Keratinocyte (primary cell): Measurements from ENCODE around the gene TRAF5. TPM values are rescaled to one million over a fixed set of nuclear protein-coding genes. Genes with fewer than 3 reads are reported as not detected.

Experiments used
- DNase-seq: peaks from one replicate; pipeline ENCODE4 v3.0.0-alpha.2; 2011; ENCODE audit warnings: low read depth, missing footprints, low spot score
- FAIRE-seq: peaks from 2 replicates; lab custom pipeline; 2011; peaks lifted over from hg19 to GRCh38; lab: Jason Lieb, UNC
- H2AFZ ChIP-seq: 2 replicates; pipeline ENCODE4 v1.6.0; 2012; ENCODE audit warnings: low read length, control low read depth, inconsistent platforms; ENCODE audit not compliant: control insufficient read depth
- H3K27ac ChIP-seq: 2 replicates; pipeline ENCODE4 v1.5.1; 2011; ENCODE audit warnings: low read length; ENCODE audit not compliant: control insufficient read depth, insufficient read depth
- H3K27me3 ChIP-seq: 3 replicates; pipeline ENCODE4 v1.6.0; 2011; ENCODE audit warnings: low read length; ENCODE audit not compliant: control insufficient read depth, insufficient read depth; ENCODE audit errors: extremely low read depth
- H3K36me3 ChIP-seq, 2 experiments: 2 replicates in 1 of 2; 3 replicates in 1 of 2; pipeline ENCODE4 v1.5.1; 2011; ENCODE audit warnings: low read length in 2 of 2, mild to moderate bottlenecking in 1 of 2; ENCODE audit not compliant: control insufficient read depth in 2 of 2, insufficient read depth in 2 of 2; ENCODE audit errors: extremely low read depth in 1 of 2
- H3K4me1 ChIP-seq: 3 replicates; pipeline ENCODE4 v1.5.1; 2011; ENCODE audit warnings: low read length; ENCODE audit not compliant: control insufficient read depth, insufficient read depth; ENCODE audit errors: extremely low read depth
- H3K4me2 ChIP-seq: 3 replicates; pipeline ENCODE4 v1.6.0; 2011; ENCODE audit warnings: low read depth, low read length; ENCODE audit not compliant: control insufficient read depth, insufficient read depth; ENCODE audit errors: extremely low read depth
- H3K4me3 ChIP-seq, 3 experiments: fragments of 200-600 bp in 1 of 3; sonication (generic) in 1 of 3; 2 replicates in 2 of 3; 3 replicates in 1 of 3; pipeline ENCODE4 v1.5.1; 2011 to 2016; ENCODE audit warnings: low read length in 3 of 3, mild to moderate bottlenecking in 3 of 3, control low read depth in 2 of 3, inconsistent platforms in 1 of 3, low read depth in 1 of 3, mixed read lengths in 1 of 3, mixed run types in 1 of 3, moderate library complexity in 1 of 3; ENCODE audit not compliant: control insufficient read depth in 2 of 3, insufficient read depth in 2 of 3; ENCODE audit errors: extremely low read depth in 1 of 3
- H3K79me2 ChIP-seq: 2 replicates; pipeline ENCODE4 v1.6.0; 2012; ENCODE audit warnings: low read length; ENCODE audit not compliant: control insufficient read depth, insufficient read depth
- H3K9ac ChIP-seq: 3 replicates; pipeline ENCODE4 v1.6.0; 2011; ENCODE audit warnings: low read length; ENCODE audit not compliant: control insufficient read depth, insufficient read depth; ENCODE audit errors: extremely low read depth
- H3K9me1 ChIP-seq: 3 replicates; pipeline ENCODE4 v1.6.0; 2011; ENCODE audit warnings: low read length; ENCODE audit not compliant: control insufficient read depth, insufficient read depth; ENCODE audit errors: extremely low read depth
- H3K9me3 ChIP-seq: 2 replicates; pipeline ENCODE4 v1.5.1; 2012; ENCODE audit warnings: low read depth, low read length; ENCODE audit not compliant: control insufficient read depth
- H4K20me1 ChIP-seq: 3 replicates; pipeline ENCODE4 v1.6.0; 2011; ENCODE audit warnings: low read length; ENCODE audit not compliant: control insufficient read depth, insufficient read depth; ENCODE audit errors: extremely low read depth
- CTCF ChIP-seq, 3 experiments: IDR thresholded peaks in 1 of 3; conservative IDR thresholded peaks in 1 of 3; optimal IDR thresholded peaks in 1 of 3; 2 replicates in 2 of 3; 3 replicates in 1 of 3; pipeline versions ENCODE3 to v1.5.1; 2011; ENCODE audit warnings: low read length in 3 of 3, mild to moderate bottlenecking in 3 of 3, moderate library complexity in 2 of 3, control low read depth in 1 of 3, inconsistent platforms in 1 of 3; ENCODE audit not compliant: insufficient read depth in 2 of 3; ENCODE audit errors: extremely low read depth in 1 of 3
- EZH2 ChIP-seq: IDR thresholded peaks from one replicate; pipeline ENCODE4 v1.6.1; 2012; ENCODE audit warnings: inconsistent platforms, mild to moderate bottlenecking, low read length, moderate library complexity
- dilution Hi-C: fragments of 300-500 bp; cut with MboI; formaldehyde crosslinking; loops from one replicate; pipeline ENCODE4 v1.7.0; 2020; ENCODE audit warnings: low sequenced_read_pairs; ENCODE audit not compliant: extremely low pct_ligation_motif_present
- polyA plus RNA-seq, 5 experiments: library from polyadenylated mRNA; depleted of rRNA in 3 of 5; stranded (reverse) in 3 of 5; stranded (forward) in 1 of 5; unstranded in 1 of 5; fragments of >200 nt; gene quantifications; 1 replicate in 1 of 5; 2 replicates in 3 of 5; 3 replicates in 1 of 5; pipeline versions ENCODE4 v1.2.1 to v1.2.3, GENCODE V29; 2011 to 2012; ENCODE audit warnings: missing spikeins in 2 of 5, low read depth in 1 of 5, low replicate concordance in 1 of 5

The TRAF5 gene
- polyA plus RNA-seq, 1 donor (not counting 4 experiments of a cell fraction or from before 2014, with no cell fraction given) = 2.1 TPM

DNA sequence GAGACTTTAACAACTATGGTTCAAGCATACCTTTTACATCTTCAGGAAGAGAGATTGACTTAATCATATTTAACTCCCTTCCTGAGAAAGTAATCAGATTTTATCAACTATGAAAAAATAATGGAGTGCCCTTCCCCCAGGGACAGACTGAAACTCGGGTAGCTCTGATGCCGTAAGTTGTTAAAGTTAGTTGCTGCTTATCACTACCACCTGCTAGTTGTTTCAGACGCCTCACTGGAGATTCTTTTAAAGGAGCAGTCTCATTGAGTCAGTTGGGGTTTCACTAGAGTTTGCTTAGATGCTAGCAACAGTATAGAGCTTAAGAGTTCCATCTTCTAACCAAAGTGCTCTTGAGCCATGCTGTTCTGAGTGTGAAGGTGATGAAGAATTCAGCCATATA, 17.0 kb upstream of the TRAF5 start:
- no peaks in the 10 kb centered on the region for H3K79me2 ChIP-seq
- peaks cover 9 to 15% of the 10 kb centered on the region in 2 experiments for H3K36me3 ChIP-seq
- H3K4me1 ChIP-seq = no peaks in the 10 kb centered on the region
- no peaks in the 10 kb centered on the region for H3K9me3 ChIP-seq
- TF ChIP-seq EZH2 (no peak), CTCF (optimal IDR thresholded peaks at IDR 0.05 in 1 of 3, IDR thresholded peaks at IDR 0.05 in 1 of 3, conservative IDR thresholded peaks at IDR 0.05 in 1 of 3; ENCODE audit: extremely low read depth in 1 of 3, insufficient read depth in 2 of 3, low read length in 3 of 3) (no peak)
- no peaks in the 10 kb centered on the region for H3K27me3 ChIP-seq
- H2AFZ ChIP-seq = no peak overlapping the region
- H3K9ac ChIP-seq = no peak overlapping the region
- no peak for DNase-seq
- H3K27ac ChIP-seq = no peak overlapping the region
- H3K4me3 ChIP-seq = no peak overlapping the region
- dilution Hi-C loops = no loop called here
- H4K20me1 ChIP-seq = no peaks in the 10 kb centered on the region
- H3K4me2 ChIP-seq = no peak overlapping the region
- H3K9me1 ChIP-seq = no peaks in the 10 kb centered on the region
- FAIRE-seq = no peak

- no peak overlapping the region for H3K27ac ChIP-seq
- H3K36me3 ChIP-seq = peaks cover 7 to 15% of the 10 kb centered on the region in 2 experiments
- H3K4me3 ChIP-seq = no peak overlapping the region
- no peaks in the 10 kb centered on the region for H3K9me1 ChIP-seq
- H3K9ac ChIP-seq = no peak overlapping the region
- no peak for FAIRE-seq
- TF ChIP-seq CTCF (optimal IDR thresholded peaks at IDR 0.05 in 1 of 3, IDR thresholded peaks at IDR 0.05 in 1 of 3, conservative IDR thresholded peaks at IDR 0.05 in 1 of 3; ENCODE audit: extremely low read depth in 1 of 3, insufficient read depth in 2 of 3, low read length in 3 of 3) (no peak), EZH2 (no peak)
- no peak for DNase-seq
- H3K9me3 ChIP-seq = no peaks in the 10 kb centered on the region
- H2AFZ ChIP-seq = no peak overlapping the region
- H4K20me1 ChIP-seq = no peaks in the 10 kb centered on the region
- H3K4me1 ChIP-seq = no peaks in the 10 kb centered on the region
- H3K4me2 ChIP-seq = no peak overlapping the region
- no peaks in the 10 kb centered on the region for H3K79me2 ChIP-seq
- H3K27me3 ChIP-seq = no peaks in the 10 kb centered on the region
- dilution Hi-C loops = no loop called here
Measured at GRCh38 chr1:211313392-211313791, 13.2 kb upstream of the TRAF5 start.
